Measurements from ENCODE around the gene BICDL1. TPM values are rescaled to one million over a fixed set of nuclear protein-coding genes. Genes with fewer than 3 reads are reported as not detected.

Gene BICDL1
- total and polyA plus RNA-seq, 2 of the 4 experiments (the other 2 are of a cell fraction) = not detected

GRCh38 chr12:120065472-120065871 lies 76.4 kb downstream of the BICDL1 start:
- H3K14ac ChIP-seq (replicated peaks; ENCODE audit: low read depth, low read length) = no peak overlapping the region
- no peak for DNase-seq
- H4K5ac ChIP-seq (ENCODE audit: low read depth, low read length) = no peak overlapping the region
- ChIA-PET CTCF (no interaction called here), POLR2A (ENCODE audit: unreplicated experiment) (no interaction called here)
- H3K9me1 ChIP-seq (ENCODE audit: insufficient read depth, low read length) = no peaks in the 10 kb centered on the region
- no peak overlapping the region for H3K23ac ChIP-seq (ENCODE audit: low read depth, low read length)
- H3K4me2 ChIP-seq (ENCODE audit: low read depth, low read length) = no peak overlapping the region
- no peak overlapping the region for H2AFZ ChIP-seq (replicated peaks; ENCODE audit: low read length, poor library complexity)
- H3K9ac ChIP-seq (ENCODE audit: low read depth, low read length) = no peak overlapping the region
- peaks cover 49% of the 10 kb centered on the region for H3K27me3 ChIP-seq (ENCODE audit: control insufficient read depth, insufficient read depth, low read length)
- H2BK5ac ChIP-seq (ENCODE audit: low read depth, low read length, poor library complexity, severe bottlenecking) = no peak overlapping the region
- dilution Hi-C loops (cut with HindIII; ENCODE audit: low sequenced_read_pairs, unreplicated experiment) (no loop called here), intact Hi-C loops (cut with micrococcal nuclease) (no loop called here), in situ Hi-C loops (cut with MboI; ENCODE audit: low sequenced_read_pairs) (no loop called here)
- ATAC-seq (ENCODE audit: low read depth) = no peak
- H2BK20ac ChIP-seq (ENCODE audit: low read depth, low read length) = no peak overlapping the region
- no peaks in the 10 kb centered on the region for H3K9me3 ChIP-seq (ENCODE audit: control insufficient read depth, insufficient read depth, low read length)
- H3K4me3 ChIP-seq (ENCODE audit: insufficient read depth, low read depth, low read length) = no peak overlapping the region
- no TSS peak for BruUV-seq (replicated peaks)
- no peak overlapping the region for H4K8ac ChIP-seq (ENCODE audit: low read depth in 2 of 2, low read length in 2 of 2)
- no peaks in the 10 kb centered on the region for H3K79me1 ChIP-seq (ENCODE audit: low read depth in 1 of 2, low read length in 2 of 2)
- H3K27ac ChIP-seq (ENCODE audit: insufficient read depth, low read length) = no peak overlapping the region
- no peak overlapping the region for H3K18ac ChIP-seq (ENCODE audit: low read depth, low read length)
- H4K20me1 ChIP-seq (ENCODE audit: insufficient read depth, low read length) = no peaks in the 10 kb centered on the region
- H2BK120ac ChIP-seq (ENCODE audit: low read depth, low read length) = no peak overlapping the region
- H3K4me1 ChIP-seq (ENCODE audit: control insufficient read depth, insufficient read depth, low read length) = no peaks in the 10 kb centered on the region
- H3K56ac ChIP-seq (ENCODE audit: extremely low read depth, insufficient read depth, low read length) = no peak overlapping the region
- no peaks in the 10 kb centered on the region for H3K36me3 ChIP-seq (ENCODE audit: control insufficient read depth, insufficient read depth, low read length)
- TF ChIP-seq FOS (IDR thresholded peaks at IDR 0.05; ENCODE audit: low read depth, low read length) = no peak
- no peak for TF ChIP-seq USF2 (IDR thresholded peaks at IDR 0.05; ENCODE audit: low read depth, low read length)
- no peak for TF ChIP-seq RFX5 (IDR thresholded peaks at IDR 0.05; ENCODE audit: low read depth, low read length)
- TF ChIP-seq SMC3 (IDR thresholded peaks at IDR 0.05; ENCODE audit: low read depth, low read length) = no peak
- no peak for TF ChIP-seq CEBPB (IDR thresholded peaks at IDR 0.05; ENCODE audit: low read depth, low read length)
- no peak for TF ChIP-seq MAZ (IDR thresholded peaks at IDR 0.05; ENCODE audit: borderline replicate concordance, low read depth, low read length)
- TF ChIP-seq ELK1 (IDR thresholded peaks at IDR 0.05; ENCODE audit: borderline replicate concordance, low read depth, low read length) = no peak
- TF ChIP-seq MAFK (IDR thresholded peaks at IDR 0.05; ENCODE audit: low read depth, low read length) = no peak
- no peak for TF ChIP-seq MXI1 (IDR thresholded peaks at IDR 0.05; ENCODE audit: borderline replicate concordance, low read depth, low read length)
- H2AK5ac ChIP-seq (ENCODE audit: low read depth, low read length) = no peak overlapping the region
- no peak overlapping the region for H2AK9ac ChIP-seq (replicated peaks; ENCODE audit: low read depth, low read length, poor library complexity)
- H2BK15ac ChIP-seq (ENCODE audit: low read depth, low read length) = no peak overlapping the region
- H3K4ac ChIP-seq (ENCODE audit: low read depth, low read length) = no peak overlapping the region
- WGBS, 2 experiments (ENCODE audit: extremely low coverage in 2 of 2, insufficient read length in 1 of 2) = no CpG with 5 or more reads among the region's 1 CpG
- H4K91ac ChIP-seq (ENCODE audit: insufficient read depth, low read depth, low read length) = no peak overlapping the region

All from IMR-90 (cell line).